HPDE6-E6E7 (cell line): ENCODE measurements around the gene CDC5L.

Source experiments
- DNase-seq: peaks from one replicate; pipeline ENCODE4 v3.0.0; 2011; ENCODE audit warnings: missing footprints; ENCODE audit errors: extremely low spot score

Gene CDC5L

GRCh38 chr6:44474643-44475042 lies 87.1 kb downstream of the CDC5L start:
- DNase-seq, result no peak

GRCh38 chr6:44475417-44475778 lies 87.9 kb downstream of the CDC5L start:
- DNase-seq, result no peak

GRCh38 chr6:44475779-44476434 lies 88.4 kb downstream of the CDC5L start:
- peak; percentile 87 for DNase-seq

GRCh38 chr6:44476849-44477248 lies 89.3 kb downstream of the CDC5L start:
- DNase-seq, result no peak

GRCh38 chr6:44477293-44477894 lies 89.9 kb downstream of the CDC5L start:
- DNase-seq, result no peak

- no peak for DNase-seq
Measured at GRCh38 chr6:44478158-44478557, 90.7 kb downstream of the CDC5L start.

GRCh38 chr6:44478591-44479254 lies 91.2 kb downstream of the CDC5L start:
- no peak for DNase-seq

- no peak for DNase-seq
Measured at GRCh38 chr6:44480097-44480541, 92.6 kb downstream of the CDC5L start.

- no peak for DNase-seq
Measured at GRCh38 chr6:44481056-44481455, 93.5 kb downstream of the CDC5L start.

GRCh38 chr6:44481760-44482159 lies 94.3 kb downstream of the CDC5L start:
- no peak for DNase-seq

- no peak for DNase-seq
Measured at GRCh38 chr6:44485601-44486401, 98.3 kb downstream of the CDC5L start.

- no peak for DNase-seq
Measured at GRCh38 chr6:44487002-44487401, 99.5 kb downstream of the CDC5L start.

GRCh38 chr6:44487586-44487985 lies 100.1 kb downstream of the CDC5L start:
- DNase-seq, result no peak

- DNase-seq, result peak; percentile 81
Measured at GRCh38 chr6:44489910-44490604, 102.6 kb downstream of the CDC5L start.

- DNase-seq, result no peak
Measured at GRCh38 chr6:44493132-44493531, 105.6 kb downstream of the CDC5L start.

GRCh38 chr6:44493593-44493992 lies 106.1 kb downstream of the CDC5L start:
- no peak for DNase-seq

- peak; percentile 58 for DNase-seq
Measured at GRCh38 chr6:44494011-44494501, 106.5 kb downstream of the CDC5L start.

- no peak for DNase-seq
Measured at GRCh38 chr6:44495036-44495901, 107.8 kb downstream of the CDC5L start.

GRCh38 chr6:44496665-44497369 lies 109.3 kb downstream of the CDC5L start:
- no peak for DNase-seq

GRCh38 chr6:44497807-44498206 lies 110.3 kb downstream of the CDC5L start:
- DNase-seq, result no peak
